ENCODE results near the gene HCRTR1.

GRCh38 chr1:31658721-31659120 lies 41.2 kb downstream of the HCRTR1 start:
- TF ChIP-seq CTCF (IDR thresholded peaks at IDR 0.05), result no peak
- TF ChIP-seq POLR2A (IDR thresholded peaks at IDR 0.05), result no peak

Data from heart left ventricle (tissue), 13 donors.